CD4-positive, alpha-beta T cell treated with Interleukin-1 beta for 1 hour (primary cell): Measurements from ENCODE around the gene ALDH3B1.

Experiments
- DNase-seq, 2 donors: peaks; one replicate each; pipeline ENCODE4 v3.0.0-alpha.2; 2020 to 2022

ALDH3B1 gene

DNA sequence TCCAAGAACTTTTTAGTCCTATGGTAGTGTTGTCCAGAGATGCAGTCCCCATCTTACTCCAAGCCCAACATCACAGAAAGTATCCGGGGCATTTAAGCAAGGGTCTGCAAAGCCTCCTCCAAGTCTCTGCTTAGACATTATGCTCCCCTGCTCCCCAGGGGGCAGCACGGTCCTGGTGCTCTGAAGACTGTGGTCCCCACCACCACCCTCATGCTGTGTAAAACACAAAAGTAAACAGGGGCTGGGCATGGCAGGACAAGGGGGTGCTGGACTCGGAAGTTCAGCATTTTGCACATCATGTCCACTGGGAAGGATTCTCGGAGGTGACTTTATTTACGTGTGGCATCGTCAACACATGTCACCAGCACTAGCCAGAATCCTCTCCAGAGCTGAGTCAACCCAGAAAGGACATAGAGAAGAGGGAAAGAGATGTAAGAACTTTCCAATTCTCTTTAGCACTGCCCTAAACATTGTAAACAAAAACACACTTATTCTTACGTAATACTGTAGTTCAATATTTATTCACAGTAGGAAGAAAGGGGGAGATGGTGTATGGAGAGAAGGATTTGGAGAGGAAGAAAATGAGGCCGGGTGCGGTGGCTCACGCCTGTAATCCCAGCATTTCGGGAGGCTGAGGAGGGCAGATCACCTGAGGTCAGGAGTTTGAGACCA is 66.4 kb downstream of the ALDH3B1 start:
- DNase-seq, result no peak

DNA sequence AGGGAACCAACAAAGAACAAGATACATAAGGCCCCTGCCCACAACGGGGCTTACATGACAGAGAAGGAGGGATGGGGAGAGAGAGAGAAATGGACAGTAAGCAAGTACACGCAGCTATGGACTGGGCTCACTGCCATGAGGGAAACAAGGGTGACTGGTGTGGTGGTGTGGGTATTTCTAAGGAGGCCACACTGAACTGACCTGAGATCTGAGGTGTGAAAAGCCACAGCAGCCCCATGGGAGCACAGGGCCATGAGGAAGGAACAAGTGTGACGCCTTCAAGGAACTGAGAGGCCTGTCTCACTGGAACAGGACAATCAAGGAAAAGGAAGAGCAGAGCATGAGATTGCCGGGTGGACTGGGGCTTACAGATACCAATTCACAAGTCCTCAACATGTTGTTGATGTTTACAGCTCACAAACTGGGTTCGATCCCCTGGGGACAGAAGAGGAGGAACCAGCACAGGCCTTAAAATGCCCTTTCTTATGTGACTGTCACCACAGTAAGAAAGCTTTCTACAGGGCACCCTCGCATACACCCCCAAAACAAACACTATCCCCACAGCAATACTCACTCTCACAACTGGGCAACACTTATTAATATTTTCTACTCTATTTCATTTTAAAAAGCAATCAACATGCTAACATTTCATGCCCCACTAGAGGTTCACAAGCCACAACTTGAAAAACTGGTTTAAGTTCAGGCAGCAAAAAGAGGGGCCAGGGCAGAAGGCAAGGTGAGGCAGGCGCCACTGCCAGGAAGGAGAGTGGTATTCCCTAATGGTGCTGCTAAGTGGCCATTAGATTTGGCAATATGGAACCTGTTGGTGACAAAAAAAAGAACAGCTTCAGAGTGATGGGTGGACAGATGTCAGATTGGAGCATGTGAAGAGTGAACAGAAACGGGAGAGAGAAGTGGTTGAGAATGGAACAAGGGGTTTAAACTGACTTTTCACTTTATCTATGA is 67.8 kb downstream of the ALDH3B1 start:
- no peak for DNase-seq
